ENCODE measurements around the gene MPG.

DNA sequence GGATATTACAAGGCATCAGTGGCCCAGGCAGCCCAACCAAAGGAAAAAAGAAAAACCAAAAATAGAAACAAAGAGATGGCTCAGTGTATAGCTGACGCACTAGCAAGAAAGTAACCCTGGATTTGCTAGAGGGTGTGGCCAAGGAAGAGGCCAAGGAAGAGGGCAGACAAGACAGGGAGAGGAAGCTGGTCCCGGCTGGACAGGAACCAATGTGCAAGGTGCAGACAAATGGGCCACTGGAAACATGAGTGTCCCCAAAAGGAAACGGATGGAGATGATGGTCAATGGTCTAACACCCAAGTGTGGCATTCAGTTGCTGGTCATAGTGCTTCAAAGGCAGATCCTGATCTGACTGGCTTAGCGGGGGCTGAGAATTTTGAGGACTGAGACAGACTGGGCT lies 35.3 kb upstream of the MPG start:
- TF ChIP-seq, protein P1, sequence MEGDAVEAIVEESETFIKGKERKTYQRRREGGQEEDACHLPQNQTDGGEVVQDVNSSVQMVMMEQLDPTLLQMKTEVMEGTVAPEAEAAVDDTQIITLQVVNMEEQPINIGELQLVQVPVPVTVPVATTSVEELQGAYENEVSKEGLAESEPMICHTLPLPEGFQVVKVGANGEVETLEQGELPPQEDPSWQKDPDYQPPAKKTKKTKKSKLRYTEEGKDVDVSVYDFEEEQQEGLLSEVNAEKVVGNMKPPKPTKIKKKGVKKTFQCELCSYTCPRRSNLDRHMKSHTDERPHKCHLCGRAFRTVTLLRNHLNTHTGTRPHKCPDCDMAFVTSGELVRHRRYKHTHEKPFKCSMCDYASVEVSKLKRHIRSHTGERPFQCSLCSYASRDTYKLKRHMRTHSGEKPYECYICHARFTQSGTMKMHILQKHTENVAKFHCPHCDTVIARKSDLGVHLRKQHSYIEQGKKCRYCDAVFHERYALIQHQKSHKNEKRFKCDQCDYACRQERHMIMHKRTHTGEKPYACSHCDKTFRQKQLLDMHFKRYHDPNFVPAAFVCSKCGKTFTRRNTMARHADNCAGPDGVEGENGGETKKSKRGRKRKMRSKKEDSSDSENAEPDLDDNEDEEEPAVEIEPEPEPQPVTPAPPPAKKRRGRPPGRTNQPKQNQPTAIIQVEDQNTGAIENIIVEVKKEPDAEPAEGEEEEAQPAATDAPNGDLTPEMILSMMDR (conservative IDR thresholded peaks at IDR 0.05; ENCODE audit: low read length) = no peak
- TF ChIP-seq EZH2phosphoT487 (IDR thresholded peaks at IDR 0.05; ENCODE audit: borderline replicate concordance, low read depth, low read length) = no peak
